Measurements from ENCODE around the gene MTHFS. TPM values are rescaled to one million over a fixed set of nuclear protein-coding genes. Genes with fewer than 3 reads are reported as not detected.

The MTHFS gene
- total and polyA plus RNA-seq, 7 donors, result 6.9 to 59.9 (median 31.0) TPM

GRCh38 chr15:79868554-79868953 lies 28.3 kb downstream of the MTHFS start:
- intact Hi-C loops (cut with DNase I), result no loop called here
- no peak for DNase-seq
- WGBS, 2 donors, result 95 to 98% methylated on average over 2 of the region's 2 CpGs
- Histone ChIP-seq H3K9me3 (peaks cover 0 to 2% (median 0%) of the 10 kb centered on the region in 4 donors), H3K27ac (no peak overlapping the region), H3K27me3 (no peaks in the 10 kb centered on the region), H3K4me1 (no peaks in the 10 kb centered on the region), H3K36me3 (peaks cover 0 to 3% (median 1%) of the 10 kb centered on the region in 4 donors), H3K4me3 (no peak overlapping the region)
- TF ChIP-seq CTCF (IDR thresholded peaks at IDR 0.05) (no peak), EP300 (IDR thresholded peaks at IDR 0.05) (no peak), POLR2AphosphoS5 (IDR thresholded peaks at IDR 0.05) (no peak), POLR2A (IDR thresholded peaks at IDR 0.05) (no peak)

GRCh38 chr15:79863886-79864285 lies 32.9 kb downstream of the MTHFS start:
- 97 to 98% methylated on average over 6 of the region's 6 CpGs for WGBS, 2 donors
- no peaks in the 10 kb centered on the region for H3K27me3 ChIP-seq
- H3K9me3 ChIP-seq, result no peaks in the 10 kb centered on the region
- no peaks in the 10 kb centered on the region for H3K36me3 ChIP-seq
- no peak for DNase-seq
- no peak overlapping the region for H3K27ac ChIP-seq
- intact Hi-C loops (cut with DNase I), result no loop called here
- no peak for TF ChIP-seq EP300 (IDR thresholded peaks at IDR 0.05)
- TF ChIP-seq POLR2A (IDR thresholded peaks at IDR 0.05), result no peak
- TF ChIP-seq CTCF (IDR thresholded peaks at IDR 0.05), result no peak
- TF ChIP-seq POLR2AphosphoS5 (IDR thresholded peaks at IDR 0.05), result no peak
- H3K4me1 ChIP-seq, result no peaks in the 10 kb centered on the region
- no peak overlapping the region for H3K4me3 ChIP-seq

GRCh38 chr15:79862191-79862590 lies 34.6 kb downstream of the MTHFS start:
- intact Hi-C loops (cut with DNase I), result no loop called here
- WGBS, 2 donors, result 20 to 64% methylated on average over 1 of the region's 1 CpG

GRCh38 chr15:79860661-79861060 lies 36.2 kb downstream of the MTHFS start:
- no peaks in the 10 kb centered on the region for H3K4me1 ChIP-seq
- TF ChIP-seq EP300 (IDR thresholded peaks at IDR 0.05) (no peak), POLR2AphosphoS5 (IDR thresholded peaks at IDR 0.05) (no peak), CTCF (IDR thresholded peaks at IDR 0.05) (no peak), POLR2A (IDR thresholded peaks at IDR 0.05) (no peak)
- 92 to 97% methylated on average over 2 of the region's 2 CpGs for WGBS, 2 donors
- no peak overlapping the region for H3K4me3 ChIP-seq
- H3K36me3 ChIP-seq, result no peaks in the 10 kb centered on the region
- no peaks in the 10 kb centered on the region for H3K27me3 ChIP-seq
- DNase-seq, result no peak
- no peak overlapping the region for H3K27ac ChIP-seq
- intact Hi-C loops (cut with DNase I), result no loop called here
- no peaks in the 10 kb centered on the region for H3K9me3 ChIP-seq

More at GRCh38 chr15:79862191-79862590, 34.6 kb downstream of the MTHFS start:
- Histone ChIP-seq H3K36me3 (no peaks in the 10 kb centered on the region), H3K4me3 (no peak overlapping the region), H3K27ac (no peak overlapping the region), H3K4me1 (no peaks in the 10 kb centered on the region), H3K9me3 (no peaks in the 10 kb centered on the region), H3K27me3 (no peaks in the 10 kb centered on the region)
- no peak for TF ChIP-seq CTCF (IDR thresholded peaks at IDR 0.05)
- no peak for TF ChIP-seq POLR2A (IDR thresholded peaks at IDR 0.05)
- no peak for TF ChIP-seq POLR2AphosphoS5 (IDR thresholded peaks at IDR 0.05)
- TF ChIP-seq EP300 (IDR thresholded peaks at IDR 0.05), result no peak
- no peak for DNase-seq

- Histone ChIP-seq H3K9me3 (no peaks in the 10 kb centered on the region), H3K4me1 (no peaks in the 10 kb centered on the region), H3K27ac (no peak overlapping the region), H3K27me3 (no peaks in the 10 kb centered on the region), H3K4me3 (no peak overlapping the region), H3K36me3 (no peaks in the 10 kb centered on the region)
- TF ChIP-seq CTCF (IDR thresholded peaks at IDR 0.05) (no peak), POLR2A (IDR thresholded peaks at IDR 0.05) (no peak), EP300 (IDR thresholded peaks at IDR 0.05) (no peak), POLR2AphosphoS5 (IDR thresholded peaks at IDR 0.05) (no peak)
- intact Hi-C loops (cut with DNase I), result no loop called here
- no peak for DNase-seq
- WGBS, 2 donors, result 90 to 93% methylated on average over 2 of the region's 2 CpGs
These were observed 38.3 kb downstream of the MTHFS start for GRCh38 chr15:79858469-79858868.
